Left renal cortex interstitium (tissue), 4 donors: ENCODE data around the gene AKAP6. TPM values are rescaled to one million over a fixed set of nuclear protein-coding genes. Genes with fewer than 3 reads are reported as not detected.

Source experiments
- DNase-seq, 4 donors: peaks; one replicate each; pipeline ENCODE4 v3.0.0-alpha.2; 2013; ENCODE audit warnings: low read depth in 4 of 4, low spot score in 2 of 4, missing footprints in 1 of 4
- polyA plus RNA-seq, 4 donors: library from polyadenylated mRNA; unstranded; fragments of 120-200 nt; gene quantifications; one replicate each; pipeline ENCODE4 v1.2.1, GENCODE V29; 2013; ENCODE audit not compliant: insufficient read length in 4 of 4

Gene AKAP6
- polyA plus RNA-seq, 4 donors = 1.8 to 3.6 (median 3.1) TPM

DNA sequence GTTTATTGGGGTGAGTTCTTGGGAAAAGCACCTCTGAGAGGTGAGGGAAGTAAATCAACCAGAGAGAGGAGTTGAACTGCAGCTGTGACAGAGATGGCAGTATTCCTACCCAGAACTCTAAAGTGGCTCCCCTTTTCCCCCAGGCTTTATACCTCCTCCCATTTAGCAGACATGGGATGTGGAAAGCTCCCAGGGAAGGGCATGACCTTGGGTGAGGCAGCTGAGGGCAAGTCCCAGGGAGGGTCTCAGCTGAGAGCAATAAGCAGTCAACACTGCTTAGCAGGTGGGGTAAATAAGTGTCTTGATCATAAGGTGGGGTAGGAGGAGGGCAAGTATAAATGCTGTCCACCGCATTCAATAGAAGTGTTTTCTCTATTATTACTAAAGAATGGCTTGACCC is 143.0 kb downstream of the AKAP6 start:
- DNase-seq = no peak

DNA sequence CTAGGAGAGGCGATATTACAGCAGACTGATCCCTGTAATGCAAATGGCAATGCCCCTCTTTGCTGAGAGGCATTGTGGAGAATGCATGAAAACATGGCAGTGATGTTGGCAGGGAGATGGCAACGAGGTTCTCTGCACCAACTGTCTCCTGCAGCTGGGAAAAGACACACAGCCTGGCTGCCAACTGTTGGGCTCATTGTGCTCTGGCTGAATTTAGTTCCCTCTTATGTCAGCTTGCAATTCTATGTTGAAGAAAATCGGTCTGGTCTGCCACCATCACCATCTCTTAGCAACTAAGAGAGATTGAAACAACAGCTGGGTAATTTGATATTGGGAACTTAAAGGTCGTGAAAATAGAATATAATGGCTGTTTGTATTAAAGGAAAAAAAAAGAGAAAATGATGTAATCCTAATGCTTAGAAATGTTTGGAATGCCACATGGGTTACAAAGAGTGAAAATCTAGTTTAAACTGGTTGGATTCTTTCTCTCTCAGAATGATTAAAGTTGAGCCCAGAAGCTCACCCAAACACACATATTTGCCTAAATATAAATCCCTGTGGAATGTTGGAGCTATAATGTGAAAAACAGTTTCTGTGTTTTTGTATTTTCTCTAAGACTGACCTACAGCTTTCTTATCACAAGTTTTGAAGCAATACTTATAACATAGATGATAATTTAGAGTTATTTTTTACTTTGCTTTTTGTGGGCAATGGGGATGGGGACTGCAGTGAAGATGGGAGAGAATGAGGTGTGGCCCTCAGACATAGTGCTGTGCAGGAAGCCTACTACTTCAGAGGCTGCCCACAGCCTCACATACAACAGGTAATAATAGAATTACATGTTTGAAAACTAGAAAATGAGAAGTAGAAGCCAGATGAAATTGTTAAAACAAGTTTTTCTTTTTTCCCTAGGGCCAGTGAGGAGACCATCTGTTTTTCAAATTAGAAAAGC is 143.7 kb downstream of the AKAP6 start:
- DNase-seq = peak in 2 of 4 donors; percentile 24 to 31

DNA sequence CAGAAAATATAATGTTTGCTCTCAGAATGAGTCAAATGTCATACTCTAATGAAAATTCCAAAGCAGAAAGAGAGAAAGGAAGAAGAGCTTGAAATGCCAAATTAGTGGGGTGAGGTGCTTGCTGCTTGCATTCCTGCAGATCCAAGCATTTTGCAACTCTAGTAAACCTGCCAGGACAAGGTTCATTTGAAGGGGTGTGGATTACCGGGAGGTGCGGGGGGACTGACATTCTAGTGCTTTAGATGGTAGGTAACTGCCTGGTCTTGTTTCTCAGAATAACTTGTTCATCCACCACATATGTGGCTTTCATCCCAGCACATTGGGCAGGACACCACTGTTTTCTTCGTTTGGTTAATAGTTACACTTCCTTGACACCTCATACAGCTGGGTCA is 144.4 kb downstream of the AKAP6 start:
- peak in 3 of 4 donors; percentile 25 to 43 (median 40) for DNase-seq

DNA sequence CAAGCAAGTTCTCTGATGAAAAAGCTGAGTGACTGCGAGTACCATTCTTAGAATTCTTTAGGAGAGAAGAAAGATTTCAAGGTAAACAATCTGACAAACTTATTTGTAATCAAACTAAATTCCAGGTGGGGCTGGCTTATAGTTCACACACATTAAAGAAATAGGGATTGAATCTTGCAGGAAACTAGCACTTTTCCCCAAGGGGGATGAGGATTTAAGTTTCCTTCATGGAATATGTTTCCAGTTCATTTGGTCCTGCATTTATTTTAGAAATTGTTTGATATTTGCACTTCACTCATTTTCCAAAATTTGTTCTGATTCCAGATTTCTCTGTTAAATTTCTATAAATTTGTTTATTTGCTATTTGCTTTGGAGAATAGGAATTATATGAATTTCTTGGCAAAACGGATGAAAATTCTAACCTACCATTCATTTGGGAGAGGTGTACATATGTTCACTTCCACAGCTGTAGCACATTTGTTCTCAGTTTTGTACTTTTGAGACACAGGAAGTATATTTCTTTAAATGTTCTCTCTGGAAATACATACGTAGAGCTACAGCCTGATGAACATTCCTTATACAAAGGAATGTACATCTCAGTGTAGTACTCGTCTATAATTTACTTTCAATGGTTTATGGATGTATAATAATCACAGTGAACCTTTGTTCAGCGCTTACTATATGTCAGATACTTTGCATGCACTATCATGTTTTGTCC is 145.5 kb downstream of the AKAP6 start:
- no peak for DNase-seq

DNA sequence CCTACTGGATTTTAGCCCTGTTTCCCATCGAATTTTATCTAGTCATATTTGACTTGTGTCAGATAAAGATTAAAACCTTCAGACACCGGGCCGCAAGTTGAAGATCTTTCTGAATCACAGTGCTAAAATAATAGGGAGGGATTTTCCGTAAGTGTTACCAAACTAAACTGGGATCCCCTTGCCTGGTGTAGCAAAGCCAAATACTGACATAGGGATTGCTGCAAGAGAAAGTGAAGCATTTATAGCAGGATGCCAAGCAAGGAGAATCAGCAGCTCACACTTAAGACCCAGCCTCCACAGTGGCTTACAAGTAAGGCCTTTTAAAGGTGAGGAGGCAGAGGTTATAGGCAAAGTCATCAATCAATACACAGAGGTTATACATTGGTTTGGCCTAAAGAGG is 147.4 kb downstream of the AKAP6 start:
- DNase-seq = no peak

DNA sequence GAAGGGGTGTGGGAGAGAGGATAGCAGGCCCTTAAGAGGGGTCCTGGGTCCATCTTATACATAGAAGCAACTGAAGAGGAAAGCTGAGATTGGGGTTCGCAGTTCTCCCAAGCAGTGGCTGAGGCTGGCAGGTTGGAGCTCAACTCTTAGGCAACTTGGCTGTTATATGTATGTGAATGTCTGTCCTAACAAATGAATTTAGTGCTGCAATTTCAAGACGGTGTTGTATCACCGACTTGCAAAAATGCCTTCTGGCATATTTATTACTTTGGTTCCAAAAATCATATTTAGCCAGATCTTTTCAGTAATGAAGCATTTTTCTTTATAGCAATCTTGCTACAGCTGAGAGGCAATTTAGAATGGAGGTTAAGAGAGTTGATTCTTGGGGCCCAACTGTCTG is 148.3 kb downstream of the AKAP6 start:
- DNase-seq = no peak

DNA sequence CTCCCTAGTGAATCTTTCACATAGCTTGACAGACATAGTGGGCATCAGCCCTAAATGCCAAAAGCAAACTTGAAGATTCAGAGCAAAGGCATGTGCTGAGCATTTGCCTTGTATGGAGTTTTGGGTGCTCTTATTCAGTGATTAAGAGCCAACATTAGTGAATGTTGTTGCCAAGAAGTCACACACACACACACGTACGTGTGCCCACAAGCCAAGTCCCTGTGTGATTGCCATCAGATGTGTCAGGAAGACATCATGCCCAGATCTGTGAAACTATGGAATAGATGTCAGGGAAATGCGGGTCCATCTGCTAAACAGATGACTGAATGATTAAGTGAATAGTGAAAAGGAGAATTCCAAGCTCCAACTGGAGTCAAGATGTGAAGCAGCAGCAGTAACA is 149.0 kb downstream of the AKAP6 start:
- DNase-seq = no peak

DNA sequence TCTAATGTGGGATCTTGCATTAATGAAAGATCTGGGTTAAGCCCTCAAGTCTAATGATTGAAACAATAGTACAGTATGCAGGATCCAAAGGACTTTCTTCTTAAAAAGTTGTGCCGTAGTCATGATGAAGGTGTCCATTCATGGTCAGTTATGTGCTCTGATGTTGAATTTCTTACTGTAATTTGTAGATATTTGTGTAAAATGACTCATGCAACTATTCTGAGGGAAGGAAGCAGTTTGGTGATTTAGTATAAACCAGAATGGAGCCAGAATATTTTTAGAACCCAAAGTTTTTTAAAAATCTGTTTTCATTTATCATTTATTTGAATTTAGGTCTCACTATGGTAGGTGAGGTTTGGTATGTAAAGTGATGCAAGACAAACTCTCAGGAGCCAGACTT is 151.2 kb downstream of the AKAP6 start:
- no peak for DNase-seq

DNA sequence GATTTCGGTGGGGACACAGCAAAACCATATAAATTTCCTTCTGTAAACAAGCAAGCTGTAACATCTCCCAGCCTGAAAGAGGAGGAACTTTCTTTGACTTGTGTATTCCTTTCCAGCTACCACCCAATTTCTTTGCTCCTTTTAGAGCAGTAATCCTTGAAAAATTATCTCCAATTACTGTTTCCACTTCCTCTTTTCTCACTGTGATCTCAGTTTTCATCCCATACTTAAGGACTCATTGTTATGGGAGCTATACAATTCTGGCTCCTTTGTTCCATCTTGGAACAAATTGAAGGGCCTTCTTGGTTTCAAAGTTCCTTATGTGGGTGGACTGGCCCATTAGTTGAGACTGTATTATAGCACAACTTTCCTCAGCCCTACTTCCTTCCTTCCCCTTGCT is 152.6 kb downstream of the AKAP6 start:
- DNase-seq = no peak

DNA sequence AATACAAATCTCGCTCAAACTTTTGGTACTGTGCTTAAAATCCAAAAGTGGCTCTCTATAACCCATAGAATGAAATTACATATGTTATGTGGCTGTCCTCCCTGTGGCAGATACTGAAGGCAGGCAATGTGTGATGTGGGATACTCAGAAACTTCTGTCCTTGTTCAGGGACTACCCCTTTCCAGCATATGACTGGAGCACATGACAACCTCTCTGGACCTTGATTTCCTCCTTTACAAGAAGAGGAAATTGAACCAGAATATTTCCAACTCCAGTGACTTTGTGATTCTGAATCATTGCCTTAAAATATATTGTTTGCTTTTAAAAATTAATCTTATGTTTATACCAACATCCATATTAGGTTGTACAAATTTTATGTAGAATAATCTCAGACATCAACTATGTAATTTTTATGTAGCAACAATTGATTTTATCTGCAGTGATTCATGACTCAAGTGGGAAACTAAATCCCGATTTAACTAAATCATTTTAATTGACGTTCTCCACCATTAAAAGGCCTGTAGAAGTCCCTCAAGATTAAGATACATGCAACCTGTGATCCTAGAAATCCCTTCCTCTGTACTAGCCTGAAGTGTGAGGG is 162.4 kb downstream of the AKAP6 start:
- no peak for DNase-seq

DNA sequence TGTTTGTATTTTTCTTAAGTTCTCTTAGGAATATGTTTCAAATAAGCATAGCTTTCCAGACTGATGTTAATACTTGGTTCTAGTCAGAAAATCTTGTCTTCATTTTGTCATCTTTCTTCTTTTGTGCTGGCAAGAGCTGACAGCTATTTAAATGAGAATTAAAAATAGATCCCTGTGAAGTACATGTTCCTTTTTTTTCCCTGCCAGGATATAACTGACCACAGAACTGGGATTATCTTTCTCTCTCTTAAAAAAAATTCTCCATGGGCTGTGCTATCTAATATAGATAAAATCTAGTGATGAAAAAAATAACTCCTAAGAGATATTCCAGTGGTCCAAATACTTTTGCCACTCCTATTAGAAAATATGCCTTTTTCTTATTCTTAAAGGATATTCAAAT is 163.4 kb downstream of the AKAP6 start:
- no peak for DNase-seq

DNA sequence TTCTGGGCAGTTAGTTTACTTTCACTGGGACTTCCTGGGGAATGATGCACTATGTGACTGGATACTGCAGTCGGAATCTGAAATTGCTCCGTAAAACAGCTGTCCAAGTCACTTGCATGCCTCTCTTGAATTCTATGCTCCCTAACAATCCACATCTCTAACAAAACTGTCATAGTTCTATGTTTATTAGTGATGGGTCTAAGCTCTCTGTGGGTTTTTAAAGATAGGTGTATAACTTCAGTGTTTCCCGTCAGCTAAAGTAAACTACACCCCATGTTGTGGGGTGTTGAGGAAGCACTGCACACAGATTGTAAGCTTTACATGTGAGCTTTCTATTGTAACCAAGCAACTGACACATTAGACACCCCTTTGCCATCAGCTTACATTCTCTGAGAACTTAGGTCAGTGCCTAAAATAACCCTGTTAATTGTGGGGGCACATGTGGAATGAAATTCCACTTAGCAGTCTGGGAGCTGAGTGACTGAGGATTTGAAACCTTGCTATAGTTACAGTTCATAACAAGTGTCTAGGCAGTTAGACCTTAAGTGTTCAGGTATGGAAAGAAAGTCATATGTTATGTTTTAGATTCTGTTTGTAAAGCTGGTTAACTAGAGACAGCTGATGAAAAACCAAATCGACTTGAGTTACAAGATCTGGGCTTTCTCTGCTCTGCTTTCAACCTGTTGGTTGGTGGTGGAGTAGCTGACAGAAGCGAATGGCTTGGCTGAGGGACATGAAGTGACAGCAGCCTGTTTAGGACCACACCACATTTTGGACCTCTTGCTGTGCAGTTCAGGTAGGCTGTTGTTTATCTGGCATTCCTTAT is 165.7 kb downstream of the AKAP6 start:
- no peak for DNase-seq

DNA sequence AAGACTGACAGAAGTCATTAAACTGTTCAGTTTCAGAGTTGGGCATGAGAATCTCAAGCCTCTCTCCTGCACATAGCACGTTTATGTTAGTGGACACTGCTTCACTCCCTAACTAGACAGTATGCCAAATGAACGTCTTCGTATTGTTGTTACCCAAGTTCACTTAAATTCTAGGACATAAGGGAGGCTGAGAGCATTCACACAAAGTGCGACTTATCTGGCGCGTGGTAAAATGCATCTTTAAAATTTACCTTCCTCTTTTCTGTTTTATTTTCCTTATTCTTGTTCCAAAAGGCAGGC is 166.3 kb downstream of the AKAP6 start:
- no peak for DNase-seq

DNA sequence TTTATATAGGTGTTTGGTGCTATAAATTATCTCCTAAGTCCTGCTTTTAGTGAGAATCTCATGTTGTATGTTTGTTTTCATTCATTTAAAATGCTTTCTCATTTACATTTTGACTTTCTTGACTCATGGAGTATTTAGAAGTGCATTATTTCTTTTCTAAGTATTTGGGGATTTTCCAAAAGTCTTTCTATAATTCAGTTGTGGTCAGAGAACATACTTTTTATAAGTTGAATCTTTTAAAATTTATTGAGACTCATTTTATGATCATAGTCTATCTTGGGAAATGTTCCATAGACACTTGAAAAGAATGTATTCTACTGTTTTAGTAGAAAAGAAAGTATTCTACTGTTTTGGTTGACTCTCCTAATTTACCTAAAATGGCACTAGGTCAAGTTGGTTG is 168.2 kb downstream of the AKAP6 start:
- no peak for DNase-seq

DNA sequence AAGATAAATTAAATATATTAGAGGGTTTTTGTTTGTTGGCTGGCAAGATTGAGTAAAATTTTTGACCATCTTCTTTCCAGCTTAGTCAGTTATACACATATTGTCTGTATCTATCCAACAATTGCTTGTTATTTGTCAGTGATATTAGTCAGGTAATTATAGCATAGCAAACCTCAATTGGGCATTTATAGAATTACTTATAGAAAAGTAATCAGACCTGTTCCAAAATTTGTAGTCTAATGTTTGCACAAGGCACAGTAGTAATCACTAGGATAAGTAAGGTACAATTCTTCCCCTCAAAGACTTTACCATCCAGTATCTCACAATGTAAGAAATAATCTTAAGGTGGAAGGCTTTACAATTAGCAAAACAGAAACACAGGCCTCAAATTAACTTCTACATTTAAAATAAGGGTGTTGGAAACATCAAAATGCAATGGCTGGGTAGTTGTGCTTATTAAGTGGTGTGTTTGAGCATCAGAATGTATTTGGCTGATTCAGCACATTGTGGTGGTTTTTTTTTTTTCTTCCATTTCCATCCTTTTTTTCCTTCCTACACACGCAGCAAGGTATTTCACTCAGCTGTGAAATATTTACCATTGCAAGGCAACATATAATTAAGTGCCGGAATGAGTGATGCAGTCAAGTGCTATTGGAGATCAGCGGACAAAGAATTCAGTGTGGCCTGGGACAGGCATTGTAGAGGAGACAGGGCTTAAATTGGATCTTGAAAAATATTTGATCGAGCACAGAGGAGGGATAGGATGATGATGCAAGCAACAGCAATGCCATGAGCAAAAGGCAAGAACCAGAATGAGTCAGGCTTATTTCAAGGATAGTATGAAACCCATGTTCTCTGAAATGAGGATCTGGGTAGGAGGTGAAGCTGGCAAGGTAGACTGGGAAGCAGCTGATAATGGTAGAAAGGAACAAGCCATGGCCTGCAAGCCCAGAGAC is 178.2 kb downstream of the AKAP6 start:
- no peak for DNase-seq

DNA sequence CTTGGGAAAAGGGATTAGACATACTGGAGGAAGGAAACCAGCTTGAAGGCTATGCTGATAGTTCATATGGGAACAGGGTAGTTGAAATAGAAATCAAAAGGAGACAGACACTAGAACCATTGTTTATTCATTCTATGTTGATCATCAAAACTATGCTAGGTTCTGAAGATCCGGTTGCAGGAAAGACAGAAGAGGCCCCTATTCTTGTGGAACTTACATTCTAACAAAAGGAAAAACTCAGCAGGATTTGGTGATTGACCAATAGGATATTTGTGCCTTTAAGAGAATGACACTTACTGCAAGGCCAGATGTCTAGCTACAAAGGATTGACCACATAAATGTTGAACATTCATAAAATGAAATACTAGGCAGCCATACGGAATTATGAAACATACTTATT is 179.2 kb downstream of the AKAP6 start:
- DNase-seq = no peak

DNA sequence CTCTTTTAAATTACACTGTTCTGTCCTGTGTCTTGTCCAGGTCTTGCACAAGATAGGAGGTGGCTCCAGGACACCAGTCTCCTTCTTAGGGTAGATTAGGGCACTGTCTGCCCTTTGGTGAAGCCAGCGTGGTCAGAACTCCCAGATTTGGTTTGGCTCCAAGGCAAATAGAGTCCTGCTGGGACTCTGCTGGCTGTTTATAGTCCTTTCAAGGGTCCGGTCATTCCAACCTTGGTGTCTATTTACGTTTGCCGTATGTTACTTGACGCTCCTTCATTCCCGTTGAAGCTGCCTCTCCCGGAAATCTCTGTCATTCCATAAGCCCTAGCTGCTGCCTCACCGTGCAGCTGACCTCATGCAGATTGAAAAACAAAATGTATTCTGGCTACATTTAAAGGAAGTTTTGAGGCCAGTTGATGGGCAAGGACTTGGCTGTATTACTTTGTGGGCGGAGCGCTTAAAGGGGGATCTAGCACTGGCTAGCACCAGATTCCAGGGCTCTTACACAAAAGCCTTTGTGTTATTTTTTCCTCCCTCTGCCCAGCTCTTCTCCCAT is 180.6 kb downstream of the AKAP6 start:
- DNase-seq = no peak

DNA sequence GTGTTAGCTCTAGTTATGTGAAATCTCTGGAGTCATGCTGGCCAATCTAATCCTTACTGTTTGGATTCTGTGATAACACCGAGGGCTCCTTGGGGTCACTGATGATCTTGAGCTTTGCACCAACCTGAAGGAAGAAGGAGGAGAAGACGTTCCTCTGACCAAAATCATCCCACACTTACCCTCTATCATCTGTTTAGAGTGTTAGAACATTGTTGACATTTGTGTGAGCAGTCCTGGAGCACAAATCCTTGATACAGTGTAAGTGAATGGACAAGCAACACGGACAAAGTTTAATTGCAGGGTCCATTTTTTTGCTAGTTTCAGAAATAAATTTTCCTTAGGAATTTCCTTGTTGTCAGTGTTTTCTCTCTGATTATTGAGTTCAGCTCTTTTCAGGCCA is 181.7 kb downstream of the AKAP6 start:
- no peak for DNase-seq

DNA sequence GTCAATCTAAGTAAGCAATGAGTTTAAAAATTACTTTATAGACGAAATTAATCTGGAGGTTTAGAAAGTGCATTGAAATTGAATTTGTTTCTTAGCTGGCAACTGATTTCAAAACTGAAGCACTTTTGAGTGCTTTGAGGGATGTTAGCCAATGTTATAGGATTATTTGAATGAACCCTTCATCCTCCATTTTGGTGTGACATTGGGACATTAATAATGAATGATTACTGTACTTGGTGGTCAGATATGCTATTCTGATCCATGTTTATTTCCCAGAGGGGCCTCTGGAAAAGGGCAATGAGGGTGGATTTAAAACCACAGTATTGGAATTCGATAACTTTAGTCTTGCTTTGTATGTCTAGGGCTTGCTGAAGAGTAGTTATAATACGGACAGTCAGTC is 183.2 kb downstream of the AKAP6 start:
- DNase-seq = no peak
